ENCODE data around the gene SMIM41. TPM values are rescaled to one million over a fixed set of nuclear protein-coding genes. Genes with fewer than 3 reads are reported as not detected.

The SMIM41 gene
- total RNA-seq, 2 experiments from 2014 or later: not detected

GRCh38 chr12:52091869-52092268 lies 12.4 kb downstream of the SMIM41 start:
- intact Hi-C loops (cut with micrococcal nuclease; ENCODE audit: unreplicated experiment): no loop called here
- no peaks in the 10 kb centered on the region for H3K79me2 ChIP-seq (ENCODE audit: insufficient read depth, low read depth, low read length)
- no peak overlapping the region for H2AFZ ChIP-seq (ENCODE audit: low read length)
- H3K9me3 ChIP-seq (ENCODE audit: low read length): no peaks in the 10 kb centered on the region
- no peaks in the 10 kb centered on the region for H4K20me1 ChIP-seq (ENCODE audit: insufficient read depth, low read length)
- CTCF ChIA-PET (ENCODE audit: unreplicated experiment): no interaction called here
- no peak for TF ChIP-seq CTCF (conservative IDR thresholded peaks at IDR 0.05; ENCODE audit: low read length)
- TF ChIP-seq EZH2phosphoT487 (IDR thresholded peaks at IDR 0.05; ENCODE audit: borderline replicate concordance, low read depth, low read length): no peak
- H3K27ac ChIP-seq (ENCODE audit: low read depth, low read length, poor library complexity, severe bottlenecking): no peak overlapping the region
- H3K4me3 ChIP-seq (ENCODE audit: low read depth, low read length, poor library complexity, severe bottlenecking): no peak overlapping the region
- POLR2A ChIA-PET: no interaction called here
- H3K36me3 ChIP-seq (ENCODE audit: insufficient read depth, low read length): 0 out of 2 replicates have a peak, but pooled peaks cover 4% of the 10 kb centered on the region
- no peaks in the 10 kb centered on the region for H3K9me2 ChIP-seq (ENCODE audit: insufficient read depth, low read length)
- no peak for DNase-seq (ENCODE audit: low spot score)
- H3K4me2 ChIP-seq (ENCODE audit: low read length): no peak overlapping the region
- BruUV-seq (replicated peaks): no TSS peak
- H3K4me1 ChIP-seq (ENCODE audit: insufficient read depth, low read length, poor library complexity, severe bottlenecking): peaks cover 39% of the 10 kb centered on the region

- H3K36me3 ChIP-seq (ENCODE audit: insufficient read depth, low read length): 0 out of 2 replicates have a peak, but pooled peaks cover 4% of the 10 kb centered on the region
- H3K27ac ChIP-seq (ENCODE audit: low read depth, low read length, poor library complexity, severe bottlenecking): no peak overlapping the region
- no TSS peak for BruUV-seq (replicated peaks)
- ChIA-PET CTCF (ENCODE audit: unreplicated experiment) (no interaction called here), POLR2A (interaction anchor here (0.7 kb wide), 1 partner anchor 12 kb away, joined by 3 read pairs; no protein-coding TSS in a partner anchor)
- H3K9me3 ChIP-seq (ENCODE audit: low read length): no peaks in the 10 kb centered on the region
- H3K4me1 ChIP-seq (ENCODE audit: insufficient read depth, low read length, poor library complexity, severe bottlenecking): peaks cover 26% of the 10 kb centered on the region
- H3K9me2 ChIP-seq (ENCODE audit: insufficient read depth, low read length): no peaks in the 10 kb centered on the region
- H3K4me3 ChIP-seq (ENCODE audit: low read depth, low read length, poor library complexity, severe bottlenecking): no peak overlapping the region
- H3K79me2 ChIP-seq (ENCODE audit: insufficient read depth, low read depth, low read length): no peaks in the 10 kb centered on the region
- intact Hi-C loops (cut with micrococcal nuclease; ENCODE audit: unreplicated experiment): no loop called here
- no peak overlapping the region for H3K4me2 ChIP-seq (ENCODE audit: low read length)
- H4K20me1 ChIP-seq (ENCODE audit: insufficient read depth, low read length): no peaks in the 10 kb centered on the region
- no peak for DNase-seq (ENCODE audit: low spot score)
- no peak overlapping the region for H2AFZ ChIP-seq (ENCODE audit: low read length)
- TF ChIP-seq CTCF (conservative IDR thresholded peaks at IDR 0.05; ENCODE audit: low read length): no peak
- TF ChIP-seq EZH2phosphoT487 (IDR thresholded peaks at IDR 0.05; ENCODE audit: borderline replicate concordance, low read depth, low read length): no peak
These were observed 13.8 kb downstream of the SMIM41 start for GRCh38 chr12:52093346-52093745.

GRCh38 chr12:52096332-52097044 lies 17.0 kb downstream of the SMIM41 start:
- no peak overlapping the region for H3K27ac ChIP-seq (ENCODE audit: low read depth, low read length, poor library complexity, severe bottlenecking)
- H3K9me3 ChIP-seq (ENCODE audit: low read length): no peaks in the 10 kb centered on the region
- no peak overlapping the region for H3K4me3 ChIP-seq (ENCODE audit: low read depth, low read length, poor library complexity, severe bottlenecking)
- no peak overlapping the region for H3K4me2 ChIP-seq (ENCODE audit: low read length)
- H3K9me2 ChIP-seq (ENCODE audit: insufficient read depth, low read length): no peaks in the 10 kb centered on the region
- intact Hi-C loops (cut with micrococcal nuclease; ENCODE audit: unreplicated experiment): no loop called here
- no peak for DNase-seq (ENCODE audit: low spot score)
- H3K4me1 ChIP-seq (ENCODE audit: insufficient read depth, low read length, poor library complexity, severe bottlenecking): no peaks in the 10 kb centered on the region
- H3K79me2 ChIP-seq (ENCODE audit: insufficient read depth, low read depth, low read length): no peaks in the 10 kb centered on the region
- POLR2A ChIA-PET: no interaction called here
- H3K36me3 ChIP-seq (ENCODE audit: insufficient read depth, low read length): peaks cover 12% of the 10 kb centered on the region; the same call in 1 of the 2 replicates
- CTCF ChIA-PET (ENCODE audit: unreplicated experiment): no interaction called here
- TF ChIP-seq CTCF (conservative IDR thresholded peaks at IDR 0.05; ENCODE audit: low read length) (no peak), EZH2phosphoT487 (IDR thresholded peaks at IDR 0.05; ENCODE audit: borderline replicate concordance, low read depth, low read length) (no peak)
- H4K20me1 ChIP-seq (ENCODE audit: insufficient read depth, low read length): no peaks in the 10 kb centered on the region
- no peak overlapping the region for H2AFZ ChIP-seq (ENCODE audit: low read length)
- no TSS peak for BruUV-seq (replicated peaks)
